HG03064 (cell line): Measurements from ENCODE around the gene ATXN1.

Source experiments
- ATAC-seq: cut with Tn5 transposase; IDR thresholded peaks from one replicate; pipeline ENCODE4 v1.9.1; 2021; ENCODE audit warnings: low read depth; ENCODE audit not compliant: unreplicated experiment

The ATXN1 gene

GRCh38 chr6:16659466-16660156, 101.6 kb downstream of the ATXN1 start:
- ATAC-seq: no peak

GRCh38 chr6:16658348-16659034, 102.8 kb downstream of the ATXN1 start:
- no peak for ATAC-seq

GRCh38 chr6:16657768-16658167, 103.5 kb downstream of the ATXN1 start:
- ATAC-seq: no peak

GRCh38 chr6:16656451-16656850, 104.8 kb downstream of the ATXN1 start:
- no peak for ATAC-seq

- ATAC-seq: peak; percentile 45
Observed at GRCh38 chr6:16654701-16655100, 106.6 kb downstream of the ATXN1 start.

DNA sequence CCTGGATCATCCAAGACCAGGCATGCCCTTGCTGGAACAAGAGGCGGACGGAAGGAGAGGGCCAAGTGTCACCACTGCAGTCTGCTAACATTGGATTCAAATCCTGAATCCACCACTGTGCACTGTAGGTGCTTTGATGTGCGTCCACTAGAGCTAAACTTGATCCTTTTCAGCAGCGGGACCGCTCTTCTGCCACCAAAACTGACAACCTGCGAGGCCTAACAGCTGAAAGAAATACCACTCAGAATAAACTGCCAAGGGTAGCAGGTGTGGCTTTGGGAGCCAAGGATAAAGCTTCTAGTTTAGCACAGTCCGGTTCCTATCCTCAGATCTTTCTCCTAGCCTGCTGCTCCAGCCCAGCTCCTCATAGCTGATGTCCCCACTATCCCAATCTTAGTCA, 108.0 kb downstream of the ATXN1 start:
- ATAC-seq: no peak

DNA sequence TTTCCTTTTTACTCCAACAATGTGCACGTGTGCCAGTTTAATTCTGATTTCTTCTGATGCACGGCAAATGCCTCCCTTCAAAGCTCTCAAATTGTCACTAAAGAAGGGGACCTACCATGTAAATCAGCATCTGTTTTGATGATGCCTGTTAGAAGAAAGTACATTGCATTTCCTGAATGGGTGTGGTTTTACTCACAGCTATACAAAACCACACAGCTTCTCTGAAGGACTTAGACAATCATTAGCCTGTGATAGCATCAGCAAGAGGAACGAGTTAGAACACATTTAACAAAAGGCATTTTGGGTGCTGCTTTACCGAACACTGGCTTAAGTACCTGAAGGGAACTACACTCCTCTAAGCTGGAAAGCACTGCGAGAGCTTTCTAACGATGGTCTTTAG, 109.4 kb downstream of the ATXN1 start:
- ATAC-seq: peak; percentile 70

DNA sequence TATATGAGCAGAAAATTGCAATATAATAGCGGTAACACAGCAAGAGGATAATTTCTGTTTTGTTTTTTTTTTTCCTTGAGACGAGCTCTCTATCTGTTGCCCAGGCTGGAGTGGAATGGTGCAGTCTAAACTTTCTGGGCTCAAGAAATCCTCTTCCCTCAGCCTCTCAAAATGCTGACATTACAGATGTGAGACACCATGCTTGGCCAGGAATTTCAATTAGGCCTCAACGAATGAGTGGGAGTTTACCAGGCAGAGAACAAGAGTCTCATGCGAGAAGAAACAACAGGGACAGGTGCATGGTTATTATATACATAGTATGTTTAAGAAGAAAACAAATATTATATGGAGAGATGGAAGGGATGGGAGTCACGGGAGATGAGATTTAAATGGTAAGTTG, 111.4 kb downstream of the ATXN1 start:
- ATAC-seq: no peak

DNA sequence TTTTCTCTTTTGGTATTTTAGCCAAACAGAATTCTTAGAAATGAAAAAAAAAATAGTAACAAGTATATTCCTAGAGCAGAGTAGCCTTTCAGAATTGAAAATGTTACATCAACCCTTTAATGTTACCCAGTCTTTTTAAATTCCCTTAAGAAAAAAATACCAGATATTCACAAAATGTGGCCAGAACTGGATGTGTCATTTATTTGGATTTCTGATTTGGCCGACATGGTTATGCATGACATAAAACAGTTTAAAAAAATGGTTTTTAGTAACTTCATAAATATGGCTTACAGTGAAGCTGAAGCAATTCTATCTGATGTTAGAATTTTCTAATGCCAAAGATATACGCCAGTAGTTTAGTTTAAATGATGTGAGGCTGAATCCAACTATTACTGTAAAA, 112.0 kb downstream of the ATXN1 start:
- no peak for ATAC-seq

DNA sequence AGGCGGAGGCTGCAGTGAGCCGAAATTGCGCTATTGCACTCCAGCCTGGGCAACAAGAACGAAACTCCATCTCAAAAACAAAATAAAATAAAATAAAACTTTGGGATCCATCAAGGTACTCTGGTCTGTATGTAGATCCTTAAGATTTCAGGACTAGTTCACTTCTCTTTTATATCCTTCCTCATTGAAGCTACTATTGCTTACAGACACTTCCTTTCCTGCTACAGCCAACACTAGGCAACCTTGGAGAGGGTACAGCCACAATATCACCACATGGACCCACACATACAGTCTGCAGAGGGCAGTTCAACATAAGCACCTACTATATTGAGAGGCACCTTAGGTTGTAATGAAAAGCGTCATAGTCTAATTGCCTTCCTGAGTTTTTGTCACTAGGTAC, 113.3 kb downstream of the ATXN1 start:
- ATAC-seq: no peak

- ATAC-seq: no peak
Observed at GRCh38 chr6:16647422-16647821, 113.8 kb downstream of the ATXN1 start.

GRCh38 chr6:16644540-16645250, 116.6 kb downstream of the ATXN1 start:
- ATAC-seq: no peak

DNA sequence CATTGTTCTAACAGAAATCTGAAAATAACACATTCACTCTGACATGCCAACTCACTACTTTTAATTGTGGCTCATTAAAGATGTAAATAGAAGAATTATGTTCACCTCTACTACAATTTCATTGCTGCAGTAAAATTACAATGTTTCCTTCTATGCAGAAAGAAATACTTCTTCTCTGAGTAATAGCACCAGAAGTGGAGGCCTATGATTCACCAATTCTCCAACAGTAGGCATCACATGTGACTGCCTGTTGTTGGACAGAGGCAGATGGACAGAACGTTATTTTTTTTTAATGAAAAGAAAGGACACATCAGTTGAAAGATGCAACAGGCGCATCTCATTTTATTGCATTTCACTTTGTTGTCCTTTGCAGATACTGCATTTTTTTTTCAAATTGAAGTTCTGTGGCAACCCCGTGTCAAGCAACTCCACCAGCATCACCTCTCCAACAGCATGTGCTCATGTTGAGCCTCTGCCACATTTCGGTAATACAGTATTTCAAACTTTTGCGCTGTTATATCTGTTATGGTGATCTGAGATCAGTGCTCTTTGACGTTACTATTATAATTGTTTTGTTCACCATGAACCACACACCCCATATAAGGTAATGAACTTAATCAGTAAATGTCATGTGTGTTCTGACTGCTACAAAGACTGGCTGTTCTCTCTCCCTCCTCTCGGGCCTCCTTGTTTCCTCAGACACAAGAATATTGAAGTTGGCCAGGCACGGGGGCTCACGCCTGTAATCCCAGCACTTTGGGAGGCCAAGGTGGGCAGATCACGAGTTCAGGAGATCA, 121.4 kb downstream of the ATXN1 start:
- no peak for ATAC-seq

GRCh38 chr6:16637635-16638034, 123.6 kb downstream of the ATXN1 start:
- no peak for ATAC-seq

GRCh38 chr6:16635810-16636602, 125.3 kb downstream of the ATXN1 start:
- peak; percentile 42 for ATAC-seq

DNA sequence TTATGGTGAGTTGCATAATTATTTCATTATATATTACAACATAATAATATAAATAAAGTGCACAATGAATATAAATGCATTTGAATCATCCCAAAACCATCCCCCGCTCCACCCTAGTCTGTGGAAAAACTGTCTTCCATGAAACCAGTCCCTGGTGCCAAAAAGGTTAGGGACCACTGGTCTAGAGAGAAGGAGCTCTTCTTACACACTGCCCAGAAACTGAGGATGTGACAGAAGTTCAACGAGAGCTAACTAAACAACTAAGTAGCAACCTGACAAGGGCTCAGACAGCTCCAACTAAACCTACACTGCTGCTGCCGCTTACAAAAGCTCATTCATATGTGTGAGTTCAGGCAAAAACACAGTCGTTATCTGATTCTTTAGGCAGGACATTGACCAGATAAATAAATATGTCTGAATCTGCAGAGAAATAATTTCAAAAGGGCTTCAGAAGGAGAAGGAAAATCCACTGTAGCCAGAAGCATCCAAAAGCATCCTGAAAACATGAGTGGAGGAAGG, 125.9 kb downstream of the ATXN1 start:
- no peak for ATAC-seq

GRCh38 chr6:16634855-16635254, 126.4 kb downstream of the ATXN1 start:
- no peak for ATAC-seq

DNA sequence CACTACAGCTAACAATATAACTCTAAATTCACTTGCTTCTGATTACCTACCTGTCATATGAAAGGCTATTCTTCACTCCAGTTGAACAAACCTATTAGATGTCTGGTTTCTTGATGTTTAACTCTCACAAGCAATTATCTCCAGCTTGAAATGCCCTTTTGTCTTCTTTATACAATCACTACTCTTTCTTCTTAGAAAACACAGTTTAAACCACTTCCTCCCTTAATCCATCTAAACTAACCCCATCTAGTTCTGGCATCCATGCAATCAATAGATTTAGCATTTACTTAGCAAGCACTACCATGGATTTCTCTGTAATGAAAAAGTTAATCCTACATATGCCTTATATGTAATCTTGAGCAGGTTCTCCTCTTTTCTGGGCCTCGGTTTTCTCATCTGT, 127.3 kb downstream of the ATXN1 start:
- no peak for ATAC-seq

DNA sequence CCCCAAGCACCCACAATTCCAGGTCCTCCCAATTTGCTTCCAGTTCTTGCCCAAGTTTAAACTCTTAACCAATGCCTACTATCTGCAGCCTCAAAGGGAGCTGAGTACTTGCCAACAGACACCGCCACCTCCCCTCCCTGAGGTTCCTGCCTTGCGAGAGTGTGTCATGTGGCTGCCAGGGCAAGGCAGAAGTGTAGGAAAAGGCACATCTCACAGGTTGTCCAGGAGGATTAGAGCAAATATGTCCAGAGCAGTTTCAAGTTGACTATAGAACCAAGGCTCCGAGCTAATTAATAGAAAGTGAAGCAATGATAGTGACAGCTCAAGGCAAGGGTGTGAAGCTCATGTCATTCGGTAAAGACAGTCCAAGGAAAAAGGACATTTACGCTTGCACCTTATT, 127.8 kb downstream of the ATXN1 start:
- ATAC-seq: no peak

DNA sequence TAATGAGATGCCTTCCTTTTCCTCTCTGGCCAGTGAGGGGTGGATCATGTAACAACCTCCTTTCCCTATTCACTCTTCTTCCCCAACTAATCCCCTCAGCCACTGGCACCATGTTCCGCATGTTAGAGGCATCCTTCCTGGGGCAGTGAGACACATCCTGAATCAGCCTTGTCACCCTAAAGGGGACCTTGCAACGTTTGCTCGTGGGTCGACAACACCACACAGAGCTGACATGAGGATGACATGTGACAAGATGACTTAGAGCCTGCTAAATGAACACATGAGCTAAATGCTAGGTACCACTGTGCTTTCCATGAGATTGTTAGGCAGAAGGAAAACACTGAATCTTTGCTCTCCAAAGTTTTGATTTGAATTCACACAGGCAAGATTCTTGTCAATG, 129.2 kb downstream of the ATXN1 start:
- ATAC-seq: no peak
